PFSK-1 (cell line): ENCODE measurements around the gene LINGO1.

Experiments
- FOXP2 ChIP-seq: optimal IDR thresholded peaks from 2 replicates; pipeline ENCODE3; 2011; ENCODE audit warnings: borderline replicate concordance, control low read depth, inconsistent platforms; ENCODE audit not compliant: insufficient read depth; ENCODE audit errors: extremely low read length, extremely low read depth
- POLR2AphosphoS5 ChIP-seq: IDR thresholded peaks from 2 replicates; pipeline ENCODE4 v1.6.1; 2012; ENCODE audit warnings: low read depth, mild to moderate bottlenecking, control low read depth, low read length, moderate library complexity
- REST ChIP-seq, 2 experiments: IDR thresholded peaks; 2 replicates each; pipeline versions ENCODE4 v1.6.1 to v1.8.0; 2011 to 2012; ENCODE audit warnings: low read depth in 2 of 2, low read length in 2 of 2, control low read depth in 1 of 2, inconsistent platforms in 1 of 2, mild to moderate bottlenecking in 1 of 2, moderate library complexity in 1 of 2; ENCODE audit not compliant: insufficient read depth in 1 of 2
- SIN3A ChIP-seq: IDR thresholded peaks from 2 replicates; pipeline ENCODE4 v1.6.1; 2012; ENCODE audit warnings: mild to moderate bottlenecking, low read length, moderate library complexity, borderline replicate concordance; ENCODE audit not compliant: insufficient read depth
- TAF1 ChIP-seq: IDR thresholded peaks from 2 replicates; pipeline ENCODE4 v1.6.1; 2012; ENCODE audit warnings: low read length, control low read depth, borderline replicate concordance; ENCODE audit not compliant: insufficient read depth

LINGO1 gene

GRCh38 chr15:77670558-77671361 lies 38.0 kb upstream of the LINGO1 start:
- TF ChIP-seq REST (IDR thresholded peaks at IDR 0.05; ENCODE audit: insufficient read depth in 1 of 2, low read depth in 2 of 2, low read length in 2 of 2) (no peak), POLR2AphosphoS5 (no peak), FOXP2 (no peak), SIN3A (no peak), TAF1 (no peak)

- TF ChIP-seq TAF1 (no peak), SIN3A (no peak), FOXP2 (no peak)
Measured at GRCh38 chr15:77669896-77670295, 37.2 kb upstream of the LINGO1 start.

- TF ChIP-seq POLR2AphosphoS5 (no peak), REST (IDR thresholded peaks at IDR 0.05; ENCODE audit: insufficient read depth in 1 of 2, low read depth in 2 of 2, low read length in 2 of 2) (no peak), SIN3A (no peak), FOXP2 (no peak), TAF1 (no peak)
Measured at GRCh38 chr15:77667338-77668234, 34.9 kb upstream of the LINGO1 start.

- no peak for TF ChIP-seq SIN3A
Measured at GRCh38 chr15:77666296-77666660, 33.6 kb upstream of the LINGO1 start.

- TF ChIP-seq FOXP2 (no peak), POLR2AphosphoS5 (no peak)
Measured at GRCh38 chr15:77665530-77666295, 33.0 kb upstream of the LINGO1 start.

- TF ChIP-seq POLR2AphosphoS5 (no peak), REST (IDR thresholded peaks at IDR 0.05; ENCODE audit: insufficient read depth in 1 of 2, low read depth in 2 of 2, low read length in 2 of 2) (no peak), TAF1 (no peak), FOXP2 (no peak), SIN3A (no peak)
Measured at GRCh38 chr15:77664428-77664827, 31.7 kb upstream of the LINGO1 start.
